Femur (tissue), 1 donor: ENCODE measurements around the gene AMMECR1L.
"Not testable (repeated sequence)": the region's sequence is repeated elsewhere in the genome, so short reads cannot be mapped to it uniquely, and the experiment has no call there.

Experiments used
- DNase-seq: peaks from one replicate; pipeline ENCODE4 v3.0.0-alpha.2; 2017

The AMMECR1L gene

GRCh38 chr2:127840893-127841292, 44.9 kb downstream of the AMMECR1L start:
- no peak for DNase-seq

DNA sequence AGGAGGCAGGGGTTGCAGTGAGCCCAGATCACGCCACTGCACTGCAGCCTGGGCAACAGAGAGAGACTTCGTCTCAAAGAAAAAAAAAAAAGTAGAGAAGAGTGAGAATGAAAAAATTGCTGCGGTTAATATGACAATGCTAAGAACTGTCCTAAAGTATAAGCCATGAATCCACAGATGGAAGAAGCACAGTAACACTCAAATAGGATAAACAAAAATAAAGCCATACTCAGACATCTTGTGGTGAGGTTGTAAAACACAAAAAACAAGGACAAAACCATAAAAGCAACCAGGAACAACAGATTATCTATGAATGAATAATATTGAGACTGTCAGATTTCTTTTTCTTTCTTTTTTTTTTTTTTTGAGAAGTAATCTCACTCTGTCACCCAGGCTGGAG, 50.8 kb downstream of the AMMECR1L start:
- DNase-seq, result no peak

- DNase-seq, result peak; percentile 38
Measured at GRCh38 chr2:127829845-127830246, 55.9 kb downstream of the AMMECR1L start.

DNA sequence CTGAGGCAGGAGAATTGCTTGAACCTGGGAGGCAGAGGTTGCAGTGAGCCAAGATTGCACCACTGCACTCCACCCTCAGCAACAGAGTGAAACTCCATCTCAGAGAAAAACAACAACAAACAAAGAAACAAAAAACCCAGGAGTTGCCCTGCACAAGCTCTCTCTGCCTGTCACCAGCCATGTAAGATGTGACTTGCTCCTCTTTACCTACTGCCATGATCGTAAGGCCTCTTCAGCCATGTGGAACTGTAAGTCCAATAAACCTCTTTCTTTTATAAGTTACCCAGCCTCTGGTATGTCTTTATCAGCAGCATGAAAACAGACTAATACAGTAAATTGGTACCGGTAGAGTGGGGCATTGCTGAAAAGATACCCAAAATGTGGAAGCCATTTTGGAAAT, 59.0 kb downstream of the AMMECR1L start:
- DNase-seq, result not testable (repeated sequence)

- DNase-seq, result no peak
Measured at GRCh38 chr2:127826047-127826446, 59.7 kb downstream of the AMMECR1L start.

DNA sequence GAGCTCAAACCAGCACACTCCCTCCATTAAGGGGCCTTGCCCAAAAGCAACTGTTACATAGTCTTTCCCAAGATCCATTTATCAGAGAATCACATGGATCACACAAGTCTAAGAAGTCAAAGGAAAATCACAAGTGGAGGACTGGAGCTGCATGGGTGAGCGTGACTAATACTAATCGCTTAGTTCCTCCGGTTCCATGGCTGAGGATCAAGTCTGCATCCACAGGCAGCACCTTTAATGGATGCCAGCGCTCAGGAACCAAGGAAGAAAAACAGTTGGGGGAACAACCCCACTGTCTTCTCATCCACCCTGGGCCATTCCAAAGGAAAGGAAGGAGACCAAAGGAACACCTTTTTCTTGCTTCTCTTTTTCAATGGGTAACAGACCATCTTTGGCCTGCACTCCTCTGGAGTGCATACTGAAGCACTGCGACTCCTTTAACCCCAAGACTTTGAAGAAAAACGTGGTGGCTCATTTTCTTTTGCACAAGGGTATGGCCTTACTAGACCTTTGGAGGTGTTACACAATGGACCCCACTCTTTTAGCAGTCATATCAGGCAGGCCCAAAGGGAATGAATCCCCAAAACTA, 65.6 kb downstream of the AMMECR1L start:
- DNase-seq, result no peak

DNA sequence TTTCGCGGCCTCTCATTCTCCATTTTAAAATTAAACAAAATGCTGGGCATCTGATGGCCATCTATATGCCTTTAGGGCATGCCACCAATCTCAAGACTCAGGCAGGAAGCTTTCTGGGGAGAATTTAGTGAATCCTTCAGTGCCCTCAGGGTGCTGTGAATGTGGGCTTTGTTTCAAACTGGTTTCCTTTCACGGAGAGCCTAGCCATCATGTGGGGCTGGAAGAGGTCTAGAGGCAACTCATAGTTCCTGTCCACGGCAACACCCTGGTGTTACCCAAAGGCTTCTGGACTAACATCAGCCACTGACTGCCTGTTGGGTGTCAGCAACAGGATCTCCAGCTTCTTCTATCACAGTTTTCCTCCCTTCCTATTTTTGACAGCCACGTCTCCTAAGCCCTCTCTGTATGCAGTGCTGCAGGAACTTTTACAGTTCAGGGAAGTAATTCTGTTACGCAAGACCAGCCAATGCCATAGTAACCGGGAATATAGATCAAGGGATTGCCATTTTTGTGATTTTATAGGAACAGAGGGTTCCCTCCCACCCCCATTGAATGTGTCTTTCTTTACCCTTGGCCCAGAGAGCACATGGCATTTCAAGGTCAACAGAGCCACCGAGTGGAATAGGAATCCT, 66.8 kb downstream of the AMMECR1L start:
- no peak for DNase-seq

- no peak for DNase-seq
Measured at GRCh38 chr2:127818241-127818640, 67.5 kb downstream of the AMMECR1L start.

- no peak for DNase-seq
Measured at GRCh38 chr2:127814677-127815076, 71.1 kb downstream of the AMMECR1L start.

DNA sequence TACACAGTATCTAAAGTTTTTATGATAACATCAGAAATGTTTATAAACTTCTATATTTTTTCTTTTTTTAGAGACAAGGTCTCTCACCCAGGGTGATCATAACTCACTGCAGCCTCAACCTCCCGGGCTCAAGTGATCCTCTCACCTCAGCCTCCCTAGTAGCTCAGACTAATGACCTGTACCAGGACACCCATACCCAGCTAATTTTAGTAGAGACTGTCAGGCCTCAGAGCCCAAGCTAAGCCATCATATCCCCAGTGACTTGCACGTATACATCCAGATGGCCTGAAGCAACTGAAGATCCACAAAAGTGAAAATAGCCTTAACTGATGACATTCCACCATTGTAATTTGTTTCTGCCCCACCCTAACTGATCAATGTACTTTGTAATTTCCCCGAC, 73.3 kb downstream of the AMMECR1L start:
- DNase-seq, result not testable (repeated sequence)
